ENCODE data around the gene TRAK2.

DNA sequence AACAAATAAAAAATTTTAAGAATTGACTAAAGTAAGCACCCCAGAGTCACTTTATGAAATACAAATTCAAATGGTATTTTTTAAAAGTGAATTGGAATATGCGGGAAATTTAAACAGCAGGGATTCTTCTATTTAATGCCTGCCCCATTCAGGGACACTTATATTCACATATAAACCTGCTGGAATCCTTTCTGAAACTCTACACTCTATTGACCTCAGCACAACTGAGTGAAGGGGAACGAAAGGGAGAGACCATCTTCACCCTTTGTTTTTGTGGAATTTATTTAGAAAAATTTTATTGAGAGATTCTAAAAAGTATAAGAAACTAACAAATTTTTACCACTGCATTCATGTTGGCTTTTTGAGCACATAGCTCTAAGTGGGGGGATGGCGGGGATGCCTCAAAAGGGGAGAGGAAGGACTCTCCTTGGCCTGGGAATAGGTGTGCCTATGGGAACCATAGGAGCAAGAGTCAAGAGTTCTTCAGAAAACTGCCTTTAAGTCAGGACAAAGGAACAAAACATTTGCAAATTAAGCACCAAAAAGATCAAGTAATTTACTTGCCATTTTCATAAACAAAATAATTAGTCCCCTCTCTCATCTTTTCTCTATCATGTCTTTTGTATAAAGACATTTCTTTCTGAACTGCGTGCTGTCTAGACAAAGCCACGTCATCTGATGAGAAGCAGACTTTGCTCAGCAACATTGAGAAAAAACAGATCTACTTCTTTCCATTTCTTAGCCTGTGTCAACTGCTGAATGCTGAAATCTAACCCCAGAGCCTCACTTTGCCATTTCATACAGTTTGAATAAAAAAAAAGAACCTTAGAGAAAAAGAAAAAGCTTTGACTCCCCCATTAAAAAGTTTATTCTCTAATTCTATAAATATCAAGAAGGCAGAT is 72.5 kb downstream of the TRAK2 start:
- TF ChIP-seq CTCF (IDR thresholded peaks at IDR 0.05) = no peak
- TF ChIP-seq EP300 (IDR thresholded peaks at IDR 0.05) = no peak

Measured in tibial nerve (tissue), 4 donors.